Stimulated activated CD4-positive, alpha-beta T cell treated with anti-CD3 and anti-CD28 coated beads, Interleukin-12 subunit alpha, Interleukin-12 subunit beta, amount 100 ng/mL, for 4 hours (primary cell): ENCODE data around the gene CORIN.
"Not testable (repeated sequence)": the region's sequence is repeated elsewhere in the genome, so short reads cannot be mapped to it uniquely, and the experiment has no call there.

Experiments used
- DNase-seq: peaks from one replicate; pipeline ENCODE4 v3.0.0-alpha.2; 2020

Gene CORIN

DNA sequence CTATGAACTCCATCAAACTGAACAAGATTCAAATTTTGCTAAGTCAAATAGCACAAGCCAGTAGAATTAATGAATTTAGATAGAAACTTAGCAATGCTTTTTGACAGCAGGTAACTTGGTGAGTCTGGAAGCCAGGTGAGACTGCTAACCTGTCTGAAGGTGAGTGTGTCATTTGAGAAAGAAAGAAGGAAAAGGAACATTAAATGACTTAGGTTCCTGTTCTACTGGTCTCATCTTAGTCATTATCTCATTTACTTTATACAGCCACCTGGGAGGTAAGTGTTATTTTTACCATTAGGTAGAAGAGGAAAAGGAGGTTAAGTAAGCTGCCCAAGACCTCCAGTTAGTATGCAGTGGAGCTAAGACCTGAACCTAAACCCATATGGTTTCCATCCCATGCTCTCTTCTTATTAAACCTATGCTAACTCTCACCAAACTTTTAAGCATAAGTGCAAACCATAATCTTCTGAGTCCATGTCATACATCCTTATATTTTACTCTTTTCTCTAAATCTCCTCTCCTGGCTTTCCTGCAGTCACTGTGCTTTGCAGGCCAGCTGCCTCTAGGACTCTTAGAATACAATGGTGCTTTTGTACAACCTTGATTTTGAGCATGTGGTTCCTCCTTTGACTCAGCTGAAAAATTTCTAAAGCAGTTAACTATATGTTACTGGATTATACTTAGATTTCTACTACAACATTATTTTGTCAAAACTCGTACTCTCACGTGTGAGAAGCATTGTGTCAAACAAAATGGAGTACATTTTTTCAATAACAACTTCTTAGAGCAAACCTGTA lies 284.3 kb downstream of the CORIN start:
- no peak for DNase-seq

DNA sequence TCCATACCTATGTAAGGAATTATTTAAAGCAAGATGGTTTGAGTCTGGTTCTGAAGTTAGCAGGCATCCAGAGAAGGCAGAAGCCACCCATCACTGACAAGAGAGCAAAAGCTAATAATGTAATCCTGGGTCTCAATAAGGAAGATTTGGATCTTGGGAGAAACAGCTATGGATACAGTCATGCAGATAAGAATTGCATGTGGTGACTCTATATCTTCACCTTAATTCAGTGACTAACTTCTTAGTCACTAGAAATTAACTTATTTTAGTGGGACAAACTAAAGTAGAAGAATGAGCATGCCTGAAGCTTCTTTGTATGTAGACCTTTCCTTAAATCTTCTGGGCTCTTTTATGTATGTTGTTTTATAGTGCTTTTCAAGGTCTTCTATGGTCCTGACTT lies 286.2 kb downstream of the CORIN start:
- DNase-seq, result no peak

DNA sequence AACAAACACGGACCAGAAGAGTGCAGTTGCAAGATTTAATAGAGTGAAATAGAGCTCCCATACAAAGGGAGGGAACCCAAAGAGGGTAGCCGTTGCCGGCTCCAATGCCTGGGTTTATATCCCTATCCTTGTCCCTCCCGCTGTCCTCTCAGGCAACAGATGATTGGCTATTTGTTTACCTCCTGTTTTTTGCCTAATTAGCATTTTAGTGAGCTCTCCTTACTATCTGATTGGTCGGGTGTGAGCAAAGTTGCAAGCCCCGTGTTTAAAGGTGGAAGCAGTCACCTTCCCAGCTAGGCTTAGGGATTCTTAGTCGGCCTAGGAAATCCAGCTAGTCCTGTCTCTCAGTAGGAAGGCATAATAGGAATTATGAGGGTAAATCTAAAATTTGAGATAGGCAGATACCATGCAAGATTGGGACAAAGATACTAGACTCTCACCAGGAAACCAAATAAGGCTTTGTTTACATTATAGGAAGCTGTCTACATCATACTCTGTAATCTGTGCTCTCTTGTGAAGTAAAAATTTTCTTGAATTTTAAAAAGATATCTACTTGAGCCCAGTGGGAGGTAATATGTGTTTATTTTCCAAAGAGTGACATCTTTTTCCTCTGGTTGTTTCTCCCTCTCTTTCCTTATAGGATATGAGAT lies 286.8 kb downstream of the CORIN start:
- no peak for DNase-seq

DNA sequence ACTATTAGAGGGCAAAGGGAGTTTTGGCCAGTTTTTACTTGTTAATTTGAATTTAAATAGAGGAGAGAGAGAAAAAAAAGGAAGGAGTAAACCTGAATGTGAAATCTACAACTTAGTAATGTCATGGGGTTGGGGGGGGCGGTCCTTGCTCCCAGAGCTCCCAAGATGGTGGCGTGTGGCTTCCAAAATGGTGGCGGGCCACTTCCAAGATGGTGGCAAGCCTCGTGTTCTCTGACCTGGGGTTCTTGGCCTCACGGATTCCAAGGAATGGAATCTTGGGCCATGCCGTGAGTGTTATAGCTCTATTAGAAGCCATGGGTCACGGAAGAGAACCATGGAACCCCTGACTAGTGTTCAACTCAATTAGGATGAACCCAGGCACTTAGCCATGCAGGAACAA lies 287.5 kb downstream of the CORIN start:
- not testable (repeated sequence) for DNase-seq
